HEK293T (cell line): ENCODE results near the gene B3GLCT.

ENCODE experiments used
- CTCF ChIA-PET: fragments of 350-600 bp; formaldehyde crosslinking; extraction: SDS; loops from one replicate; lab custom pipeline; 2021; ENCODE audit warnings: antibody characterized with exemption, inconsistent platforms; lab: Yijun Ruan, JAX
- POLR2A ChIA-PET: fragments of 350-600 bp; formaldehyde crosslinking; extraction: SDS; loops from one replicate; lab custom pipeline; 2020; ENCODE audit warnings: antibody characterized with exemption, inconsistent platforms; lab: Yijun Ruan, JAX
- DNase-seq: peaks from one replicate; pipeline ENCODE4 v3.0.0; 2012; ENCODE audit warnings: mixed read lengths; ENCODE audit errors: extremely low spot score
- ARNT ChIP-seq: fragments of 450-650 bp; IDR thresholded peaks from 2 replicates; pipeline ENCODE4 v1.6.1; 2017; ENCODE audit warnings: mild to moderate bottlenecking
- BHLHE40 ChIP-seq: fragments of 450-650 bp; IDR thresholded peaks from 2 replicates; pipeline ENCODE4 v1.6.1; 2016; ENCODE audit warnings: mild to moderate bottlenecking, moderate library complexity, borderline replicate concordance
- CTBP1 ChIP-seq: fragments of 450-650 bp; IDR thresholded peaks from 2 replicates; pipeline ENCODE4 v1.6.1; 2016; ENCODE audit warnings: borderline replicate concordance
- ELF4 ChIP-seq: fragments of 450-650 bp; IDR thresholded peaks from 2 replicates; pipeline ENCODE4 v1.6.1; 2017; ENCODE audit warnings: antibody characterized with exemption
- FOXA1 ChIP-seq: fragments of 450-650 bp; IDR thresholded peaks from 2 replicates; pipeline ENCODE4 v1.6.1; 2016; ENCODE audit warnings: mild to moderate bottlenecking
- FOXK2 ChIP-seq: fragments of 450-650 bp; IDR thresholded peaks from 2 replicates; pipeline ENCODE4 v1.6.1; 2016; ENCODE audit warnings: mild to moderate bottlenecking
- FOXM1 ChIP-seq: fragments of 450-650 bp; IDR thresholded peaks from 2 replicates; pipeline ENCODE4 v1.6.1; 2017; ENCODE audit warnings: mild to moderate bottlenecking, borderline replicate concordance
- HDGF ChIP-seq: fragments of 450-650 bp; IDR thresholded peaks from 2 replicates; pipeline ENCODE4 v1.6.1; 2017; ENCODE audit warnings: antibody characterized with exemption, borderline replicate concordance
- L3MBTL2 ChIP-seq: fragments of 450-650 bp; conservative IDR thresholded peaks from 2 replicates; pipeline ENCODE4 v1.6.1; 2016; ENCODE audit warnings: mild to moderate bottlenecking
- LEF1 ChIP-seq: fragments of 450-650 bp; IDR thresholded peaks from 2 replicates; pipeline ENCODE4 v1.6.1; 2017; ENCODE audit warnings: mild to moderate bottlenecking, borderline replicate concordance
- NFRKB ChIP-seq: fragments of 450-650 bp; IDR thresholded peaks from 2 replicates; pipeline ENCODE4 v1.6.1; 2016; ENCODE audit warnings: mild to moderate bottlenecking, moderate library complexity
- SP1 ChIP-seq: fragments of 450-650 bp; IDR thresholded peaks from 2 replicates; pipeline ENCODE4 v1.6.1; 2017
- SUZ12 ChIP-seq: fragments of 450-650 bp; IDR thresholded peaks from 2 replicates; pipeline ENCODE4 v1.6.1; 2016; ENCODE audit warnings: mild to moderate bottlenecking
- TARDBP ChIP-seq: fragments of 450-650 bp; IDR thresholded peaks from 2 replicates; pipeline ENCODE4 v1.6.1; 2016
- ZNF384 ChIP-seq: fragments of 450-650 bp; IDR thresholded peaks from 2 replicates; pipeline ENCODE4 v1.6.1; 2016
- TF ChIP-seq, protein P1 (sequence below): fragments of 450-650 bp; IDR thresholded peaks from 2 replicates; pipeline ENCODE4 v1.6.1; 2016

B3GLCT gene

DNA sequence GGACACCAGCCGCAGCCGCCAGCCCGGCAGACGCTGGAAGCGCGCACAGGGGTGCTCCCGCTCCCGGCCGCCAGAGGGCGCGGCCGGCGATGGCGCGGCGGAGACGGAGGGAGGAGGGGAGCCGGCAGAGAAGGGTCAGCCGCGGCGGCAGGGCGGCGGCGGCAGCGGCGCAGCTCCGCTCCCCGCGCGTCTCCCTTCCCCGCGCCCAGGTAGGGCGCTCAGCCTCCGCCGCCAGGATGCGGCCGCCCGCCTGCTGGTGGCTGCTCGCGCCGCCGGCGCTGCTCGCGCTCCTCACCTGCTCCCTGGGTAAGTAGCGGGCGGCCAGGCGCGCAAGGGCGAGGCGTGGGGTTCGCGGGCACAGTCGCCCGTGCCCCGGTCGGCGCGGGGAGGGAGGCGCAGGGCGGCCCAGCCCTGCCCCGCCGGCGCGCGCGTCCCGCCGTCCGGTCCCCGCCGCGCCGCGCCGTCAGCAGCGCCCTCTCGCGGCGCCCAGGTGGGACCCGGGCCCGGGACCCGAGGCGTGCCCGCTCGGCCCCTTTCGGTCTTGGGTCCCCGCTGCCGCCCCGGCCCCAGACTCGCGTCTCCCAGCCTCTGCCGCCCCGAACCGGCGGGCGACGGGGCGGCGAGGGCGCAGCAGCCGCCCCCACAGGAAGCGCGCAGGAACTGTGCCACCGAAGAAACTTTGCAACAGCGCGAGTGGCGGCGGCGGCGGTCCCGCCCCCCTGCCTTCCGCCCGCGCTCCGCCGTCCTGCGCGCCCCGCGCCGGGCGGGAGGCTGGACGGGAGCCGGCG, at the start of gene B3GLCT:
Gene B3GLCT (plus strand): TSS at position 127 of the 788 bp plus-strand sequence. CDS start 110 bp downstream, at position 237.
- TF ChIP-seq LEF1: no peak
- peak; percentile 49; the same call in 1 of the 2 replicates for TF ChIP-seq ARNT
- no peak for TF ChIP-seq HDGF
- TF ChIP-seq CTBP1: no peak
- TF ChIP-seq L3MBTL2: no peak
- TF ChIP-seq ELF4: no peak
- no peak for TF ChIP-seq SP1
- no peak for TF ChIP-seq FOXK2
- peak; percentile 89 for DNase-seq
- POLR2A ChIA-PET: interaction anchor here (0.7 to 1.0 kb wide), 6 partner anchors 15 to 224 kb away, joined by 3 to 4 read pairs (median 3); no protein-coding TSS in a partner anchor
- CTCF ChIA-PET: interaction anchor here (0.7 to 1.5 kb wide), 3 partner anchors 11 to 155 kb away, joined by 3 to 5 read pairs (median 3); no protein-coding TSS in a partner anchor

DNA sequence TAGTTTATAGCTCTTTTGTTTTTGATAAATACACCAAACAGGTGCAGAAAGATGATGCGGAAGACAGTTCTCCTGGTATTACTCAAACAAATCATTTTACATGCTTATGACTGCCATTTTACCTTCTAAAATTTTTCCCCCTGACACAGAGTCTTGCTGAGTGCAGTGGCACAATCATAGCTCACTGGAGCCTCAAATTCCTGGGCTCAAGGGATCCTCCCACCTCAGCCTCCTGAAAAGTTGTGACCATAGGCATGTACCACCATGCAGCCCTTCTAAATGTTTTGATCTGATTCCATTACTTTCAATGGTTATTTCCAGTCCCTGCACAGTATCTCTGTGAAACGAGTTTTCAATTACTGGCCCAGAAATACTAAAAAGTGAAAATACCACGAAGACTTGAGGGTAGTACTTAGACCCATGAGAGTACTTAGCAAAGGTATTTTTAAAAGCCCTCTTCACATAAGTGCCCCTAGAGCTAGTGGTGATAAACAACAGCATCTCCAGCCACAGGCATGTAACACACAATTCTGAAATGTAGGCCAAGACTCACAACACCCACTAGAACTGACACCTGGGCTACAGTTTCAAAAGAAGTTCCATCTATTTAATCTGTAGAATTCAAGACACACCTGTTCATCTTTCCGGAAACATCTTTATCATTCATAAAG, 49.3 kb upstream of the B3GLCT start:
- ChIA-PET POLR2A (no interaction called here), CTCF (no interaction called here)
- TF ChIP-seq BHLHE40 (no peak), HDGF (no peak), ELF4 (no peak), FOXA1 (no peak), FOXK2 (no peak), LEF1 (no peak), ARNT (no peak), SUZ12 (no peak), L3MBTL2 (no peak), CTBP1 (no peak), TARDBP (no peak), ZNF384 (no peak), FOXM1 (no peak), NFRKB (no peak), SP1 (no peak)
- TF ChIP-seq, protein P1, sequence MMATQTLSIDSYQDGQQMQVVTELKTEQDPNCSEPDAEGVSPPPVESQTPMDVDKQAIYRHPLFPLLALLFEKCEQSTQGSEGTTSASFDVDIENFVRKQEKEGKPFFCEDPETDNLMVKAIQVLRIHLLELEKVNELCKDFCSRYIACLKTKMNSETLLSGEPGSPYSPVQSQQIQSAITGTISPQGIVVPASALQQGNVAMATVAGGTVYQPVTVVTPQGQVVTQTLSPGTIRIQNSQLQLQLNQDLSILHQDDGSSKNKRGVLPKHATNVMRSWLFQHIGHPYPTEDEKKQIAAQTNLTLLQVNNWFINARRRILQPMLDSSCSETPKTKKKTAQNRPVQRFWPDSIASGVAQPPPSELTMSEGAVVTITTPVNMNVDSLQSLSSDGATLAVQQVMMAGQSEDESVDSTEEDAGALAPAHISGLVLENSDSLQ: no peak
- no peak for DNase-seq

DNA sequence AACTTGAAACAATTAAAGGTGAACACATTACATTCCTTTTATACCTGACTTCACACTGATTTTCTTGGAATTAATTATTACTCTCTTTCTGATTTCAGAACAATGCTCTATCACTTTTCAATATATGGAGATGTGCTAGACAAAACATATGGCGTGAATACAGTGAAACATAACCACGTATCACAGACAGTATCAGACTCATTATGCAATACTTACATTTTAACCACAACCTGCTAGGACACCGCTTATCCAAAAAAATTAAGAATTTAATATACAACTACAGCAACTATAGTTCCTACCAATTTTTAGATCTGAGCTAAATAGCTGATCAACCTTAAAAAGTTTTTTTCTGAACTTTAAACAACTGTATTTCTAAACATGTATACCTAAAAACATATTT, 47.9 kb upstream of the B3GLCT start:
- POLR2A ChIA-PET: no interaction called here
- CTCF ChIA-PET: no interaction called here
- TF ChIP-seq FOXA1 (no peak), ZNF384 (no peak), HDGF (no peak), BHLHE40 (no peak), FOXK2 (no peak), FOXM1 (no peak), SUZ12 (no peak), NFRKB (no peak), ELF4 (no peak)
- TF ChIP-seq, protein P1: no peak
- no peak for DNase-seq

DNA sequence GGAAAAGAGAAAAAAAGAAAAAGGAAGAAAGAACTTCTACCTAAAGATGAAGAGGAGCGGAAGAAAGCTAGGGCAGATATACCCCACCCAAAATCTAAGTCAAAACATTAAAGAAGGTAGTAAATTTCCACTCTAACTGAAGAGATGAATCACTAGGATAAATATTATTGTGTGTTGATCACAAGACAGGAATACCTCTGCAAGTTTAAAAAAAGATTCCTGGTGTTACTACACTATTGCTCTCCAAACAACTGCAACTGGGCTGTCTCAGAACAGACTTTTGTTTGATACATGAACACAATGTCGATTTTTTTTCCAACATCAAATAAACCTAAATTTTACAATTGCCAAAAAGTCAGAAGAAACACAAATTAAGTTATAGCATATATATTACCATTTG, 44.8 kb upstream of the B3GLCT start:
- no peak for TF ChIP-seq ARNT
- TF ChIP-seq, protein P1: no peak
- ChIA-PET POLR2A (no interaction called here), CTCF (no interaction called here)
- DNase-seq: no peak

DNA sequence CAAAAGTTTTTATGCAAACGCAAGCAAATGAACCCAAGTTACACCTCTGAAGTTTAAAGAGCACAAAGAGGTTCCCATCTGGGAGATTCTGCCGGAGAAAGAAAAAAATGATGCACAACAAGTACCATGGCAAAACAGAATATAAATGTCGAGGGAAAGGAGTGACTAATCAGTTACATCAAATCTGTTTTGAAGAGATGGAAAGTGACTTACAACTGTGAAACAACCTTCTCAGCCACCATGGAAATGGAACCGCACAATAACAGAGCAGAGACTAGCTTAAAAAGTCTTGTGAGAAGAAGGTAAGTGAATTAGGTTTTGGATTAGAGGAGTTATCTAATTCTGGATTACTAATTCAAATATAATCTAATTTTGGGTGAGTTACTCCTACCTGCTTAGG, 40.5 kb upstream of the B3GLCT start:
- CTCF ChIA-PET: no interaction called here
- DNase-seq: no peak
- TF ChIP-seq LEF1 (no peak), HDGF (no peak), SUZ12 (no peak)
- TF ChIP-seq, protein P1: no peak
- POLR2A ChIA-PET: no interaction called here
